OCI-LY3 (cell line): ENCODE data around the gene GALNT14.

Source experiments
- EZH2phosphoT487 ChIP-seq: fragments of 200-600 bp; shearing (Covaris generic); IDR thresholded peaks from 2 replicates; pipeline ENCODE4 v1.6.1; 2018; ENCODE audit warnings: antibody characterized with exemption, mixed run types, low read depth
- TF ChIP-seq, protein P1 (sequence below): fragments of 200-600, 300-600 bp; sonication (generic); IDR thresholded peaks from 2 replicates; pipeline ENCODE4 v1.5.1; 2014; ENCODE audit warnings: antibody characterized with exemption, low read length, low read depth

DNA sequence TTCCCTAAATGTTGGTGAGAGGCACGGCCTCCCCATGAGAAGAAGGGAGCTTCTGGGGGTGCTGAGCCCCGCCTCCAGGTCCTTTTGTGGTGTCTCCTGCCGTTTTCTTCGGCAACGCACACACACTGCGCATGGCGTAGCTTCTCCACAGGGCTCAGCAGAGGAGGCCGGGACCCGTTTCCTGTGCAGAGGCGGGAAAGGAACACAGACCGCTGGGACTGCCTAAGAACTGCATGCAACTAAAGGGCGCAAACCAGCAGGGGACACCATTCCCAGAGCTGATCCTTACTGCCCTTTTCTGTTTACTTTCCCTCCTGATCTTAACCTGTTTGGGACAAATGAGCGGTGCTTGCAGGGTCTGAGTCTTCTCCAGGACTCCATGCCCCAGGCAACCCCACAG lies 240.7 kb downstream of the GALNT14 start:
- TF ChIP-seq, protein P1, sequence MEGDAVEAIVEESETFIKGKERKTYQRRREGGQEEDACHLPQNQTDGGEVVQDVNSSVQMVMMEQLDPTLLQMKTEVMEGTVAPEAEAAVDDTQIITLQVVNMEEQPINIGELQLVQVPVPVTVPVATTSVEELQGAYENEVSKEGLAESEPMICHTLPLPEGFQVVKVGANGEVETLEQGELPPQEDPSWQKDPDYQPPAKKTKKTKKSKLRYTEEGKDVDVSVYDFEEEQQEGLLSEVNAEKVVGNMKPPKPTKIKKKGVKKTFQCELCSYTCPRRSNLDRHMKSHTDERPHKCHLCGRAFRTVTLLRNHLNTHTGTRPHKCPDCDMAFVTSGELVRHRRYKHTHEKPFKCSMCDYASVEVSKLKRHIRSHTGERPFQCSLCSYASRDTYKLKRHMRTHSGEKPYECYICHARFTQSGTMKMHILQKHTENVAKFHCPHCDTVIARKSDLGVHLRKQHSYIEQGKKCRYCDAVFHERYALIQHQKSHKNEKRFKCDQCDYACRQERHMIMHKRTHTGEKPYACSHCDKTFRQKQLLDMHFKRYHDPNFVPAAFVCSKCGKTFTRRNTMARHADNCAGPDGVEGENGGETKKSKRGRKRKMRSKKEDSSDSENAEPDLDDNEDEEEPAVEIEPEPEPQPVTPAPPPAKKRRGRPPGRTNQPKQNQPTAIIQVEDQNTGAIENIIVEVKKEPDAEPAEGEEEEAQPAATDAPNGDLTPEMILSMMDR = no peak
- no peak for TF ChIP-seq EZH2phosphoT487
